ENCODE results near the gene DAPK1. TPM values are rescaled to one million over a fixed set of nuclear protein-coding genes. Genes with fewer than 3 reads are reported as not detected.

DAPK1 gene
- total and polyA plus RNA-seq, 2 donors (not counting 3 experiments of a cell fraction or from before 2014, with no cell fraction given), result 58.9 to 119 TPM

GRCh38 chr9:87464992-87465378, 32.7 kb upstream of the DAPK1 start:
- no peak overlapping the region for H2AFZ ChIP-seq (ENCODE audit: low read depth, low read length)
- no peaks in the 10 kb centered on the region for H4K20me1 ChIP-seq (replicated peaks; ENCODE audit: control insufficient read depth, extremely low read depth, insufficient read depth, low read length)
- no peak overlapping the region for H3K4me3 ChIP-seq (replicated peaks in 1 of 3; ENCODE audit: insufficient read depth in 1 of 3, low read depth in 1 of 3, low read length in 3 of 3)
- TF ChIP-seq GATA2 (IDR thresholded peaks at IDR 0.05; ENCODE audit: insufficient read depth, insufficient read length, low read depth, low read length) (no peak), FOS (IDR thresholded peaks at IDR 0.05; ENCODE audit: borderline replicate concordance, insufficient read depth, low read length) (no peak), JUN (IDR thresholded peaks at IDR 0.05; ENCODE audit: borderline replicate concordance, insufficient read depth, insufficient read length, low read depth) (no peak), POLR2AphosphoS5 (IDR thresholded peaks at IDR 0.05; ENCODE audit: insufficient read depth, low read depth, low read length) (no peak), MYC (IDR thresholded peaks at IDR 0.05; ENCODE audit: low read depth, low read length) (no peak), CTCF (IDR thresholded peaks at IDR 0.05; ENCODE audit: extremely low read depth in 1 of 2, insufficient read depth in 1 of 2, low read depth in 1 of 2, low read length in 2 of 2) (no peak), POLR2A (IDR thresholded peaks at IDR 0.05; ENCODE audit: low read depth, low read length) (no peak), EZH2 (IDR thresholded peaks at IDR 0.05; ENCODE audit: borderline replicate concordance, low read depth, low read length, severe bottlenecking) (no peak), MAX (IDR thresholded peaks at IDR 0.05; ENCODE audit: insufficient read depth, insufficient read length) (no peak)
- no peak overlapping the region for H3K27ac ChIP-seq (ENCODE audit: insufficient read depth, low read depth, low read length)
- no peak for DNase-seq (ENCODE audit: low read depth, low spot score)
- no peaks in the 10 kb centered on the region for H3K9me1 ChIP-seq (replicated peaks; ENCODE audit: control insufficient read depth, extremely low read depth, insufficient read depth, low read length)
- H3K36me3 ChIP-seq (ENCODE audit: control insufficient read depth in 2 of 2, extremely low read depth in 1 of 2, insufficient read depth in 2 of 2, low read length in 2 of 2), result no peaks in the 10 kb centered on the region
- ChIA-PET POLR2A (no interaction called here), CTCF (interaction anchor here (1.8 kb wide), 1 partner anchor 12 kb away, joined by 5 read pairs; no protein-coding TSS in a partner anchor)
- no TSS peak for BruUV-seq (replicated peaks)
- no peaks in the 10 kb centered on the region for H3K27me3 ChIP-seq (ENCODE audit: control insufficient read depth in 2 of 2, insufficient read depth in 2 of 2, low read length in 2 of 2)
- no peaks in the 10 kb centered on the region for H3K9me3 ChIP-seq (replicated peaks; ENCODE audit: control insufficient read depth, insufficient read depth, low read length)
- dilution Hi-C loops (cut with MboI; ENCODE audit: extremely low pct_ligation_motif_present, low sequenced_read_pairs) (no loop called here), intact Hi-C loops (cut with micrococcal nuclease) (no loop called here)
- no peak for FAIRE-seq
- no peaks in the 10 kb centered on the region for H3K79me2 ChIP-seq (ENCODE audit: control insufficient read depth, insufficient read depth, low read length)
- no peaks in the 10 kb centered on the region for H3K4me1 ChIP-seq (ENCODE audit: control insufficient read depth, extremely low read depth, insufficient read depth, low read length)
- no peak overlapping the region for H3K4me2 ChIP-seq (ENCODE audit: insufficient read depth, low read length)
- H3K9ac ChIP-seq (replicated peaks; ENCODE audit: extremely low read depth, insufficient read depth, low read length), result no peak overlapping the region
